HCT116 (cell line): ENCODE results near the gene PAX8. TPM values are rescaled to one million over a fixed set of nuclear protein-coding genes. Genes with fewer than 3 reads are reported as not detected.

ENCODE experiments used
- ATAC-seq: fragments of 200-7000 bp; cut with Tn5 transposase; 2 replicates; pipeline ENCODE4 v1.9.1; 2020; ENCODE audit warnings: mild to moderate bottlenecking, moderate library complexity
- BruUV-seq: library from RNA; stranded (reverse); fragments of 400-500 nt; replicated peaks from 2 replicates; lab custom pipeline; 2021; lab: Mats Ljungman, UMichigan
- CTCF ChIA-PET: fragments of 300-600 bp; sonication (Branson Sonifier 250); formaldehyde crosslinking; loops from one replicate; lab custom pipeline; 2021; ENCODE audit warnings: antibody characterized with exemption; lab: Charles Lee
- POLR2A ChIA-PET: fragments of 300-600, 350-600 bp; sonication (Branson Sonifier 250); formaldehyde crosslinking; loops from one replicate; lab custom pipeline; 2021; ENCODE audit warnings: antibody characterized with exemption; lab: Charles Lee
- RAD21 ChIA-PET, 2 experiments: fragments of 300-600 bp; sonication (Branson Sonifier 250); formaldehyde crosslinking; loops; one replicate each; lab custom pipeline; 2023; ENCODE audit warnings: low total read pairs in 2 of 2; ENCODE audit not compliant: uncharacterized antibody in 2 of 2, unreplicated experiment in 2 of 2, low non-redundant PET in 1 of 2; lab: Charles Lee
- DNase-seq: peaks from one replicate; pipeline ENCODE4 v3.0.0-alpha.2; 2010; ENCODE audit warnings: low read depth, low spot score
- H2AFZ ChIP-seq: fragments of 200-600 bp; shearing (Covaris generic), sonication (generic); 2 replicates; pipeline ENCODE4 v1.6.1; 2017; ENCODE audit warnings: low read depth, mixed run types, mixed read lengths, antibody characterized with exemption, low read length; ENCODE audit not compliant: poor library complexity, severe bottlenecking
- H3K27ac ChIP-seq: 2 replicates; pipeline ENCODE4 v1.5.1; 2012; ENCODE audit warnings: low read depth, low read length
- H3K27me3 ChIP-seq: fragments of 200-600 bp; sonication (generic); 2 replicates; pipeline ENCODE4 v1.6.1; 2016; ENCODE audit warnings: mixed run types, low read length, mixed read lengths; ENCODE audit not compliant: insufficient read depth
- H3K36me3 ChIP-seq, 2 experiments: fragments of 200-500 bp in 1 of 2; fragments of 200-600 bp in 1 of 2; sonication (Bioruptor generic) in 1 of 2; sonication (generic) in 1 of 2; 2 replicates each; pipeline versions ENCODE4 v1.5.1 to v1.6.1; 2014 to 2016; ENCODE audit warnings: low read length in 2 of 2, inconsistent platforms in 1 of 2, mixed read lengths in 1 of 2, mixed run types in 1 of 2; ENCODE audit not compliant: insufficient read depth in 2 of 2, control insufficient read depth in 1 of 2
- H3K4me1 ChIP-seq, 2 experiments: fragments of 200-600 bp in 1 of 2; sonication (generic) in 1 of 2; 2 replicates each; pipeline versions ENCODE4 v1.5.1 to v1.6.1; 2012 to 2017; ENCODE audit warnings: low read length in 2 of 2, inconsistent platforms in 1 of 2, mild to moderate bottlenecking in 1 of 2, mixed read lengths in 1 of 2, mixed run types in 1 of 2, moderate library complexity in 1 of 2; ENCODE audit not compliant: insufficient read depth in 2 of 2, control insufficient read depth in 1 of 2
- H3K4me2 ChIP-seq: fragments of 200-600 bp; sonication (generic); 2 replicates; pipeline ENCODE4 v1.6.1; 2017; ENCODE audit warnings: mixed run types, low read length, mixed read lengths
- H3K4me3 ChIP-seq, 2 experiments: fragments of 200-600 bp in 1 of 2; sonication (generic) in 1 of 2; replicated peaks in 1 of 2; 2 replicates each; pipeline ENCODE4 v1.5.1; 2011 to 2016; ENCODE audit warnings: low read length in 2 of 2, control low read depth in 1 of 2, low read depth in 1 of 2, mild to moderate bottlenecking in 1 of 2, mixed read lengths in 1 of 2, mixed run types in 1 of 2
- H3K79me2 ChIP-seq: fragments of 200-600 bp; sonication (generic); 2 replicates; pipeline ENCODE4 v1.6.1; 2017; ENCODE audit warnings: mild to moderate bottlenecking, mixed run types, low read length, moderate library complexity, mixed read lengths; ENCODE audit not compliant: insufficient read depth
- H3K9ac ChIP-seq: fragments of 200-600 bp; sonication (generic); 2 replicates; pipeline ENCODE4 v1.6.1; 2016; ENCODE audit warnings: low read length, mixed read lengths
- H3K9me2 ChIP-seq: fragments of 200-600 bp; sonication (generic), shearing (Covaris generic); 2 replicates; pipeline ENCODE4 v1.6.1; 2017; ENCODE audit warnings: mixed run types, mild to moderate bottlenecking, moderate library complexity; ENCODE audit not compliant: insufficient read depth
- H3K9me3 ChIP-seq, 2 experiments: fragments of 200-500 bp in 1 of 2; fragments of 200-600 bp in 1 of 2; sonication (Bioruptor generic) in 1 of 2; sonication (generic) in 1 of 2; 2 replicates each; pipeline ENCODE4 v1.6.1; 2014 to 2017; ENCODE audit warnings: low read length in 2 of 2, mixed read lengths in 2 of 2, inconsistent platforms in 1 of 2, low read depth in 1 of 2, mild to moderate bottlenecking in 1 of 2, mixed run types in 1 of 2, moderate library complexity in 1 of 2; ENCODE audit not compliant: control insufficient read depth in 1 of 2, insufficient read depth in 1 of 2
- H4K20me1 ChIP-seq: fragments of 200-600 bp; sonication (generic), shearing (Covaris generic); 2 replicates; pipeline ENCODE4 v1.6.1; 2017; ENCODE audit warnings: mixed run types, mild to moderate bottlenecking, moderate library complexity; ENCODE audit not compliant: insufficient read depth
- ATF3 ChIP-seq: IDR thresholded peaks from 2 replicates; pipeline ENCODE4 v1.6.1; 2012
- CBX3 ChIP-seq: IDR thresholded peaks from 2 replicates; pipeline ENCODE4 v1.6.1; 2012; ENCODE audit warnings: low read depth
- CEBPB ChIP-seq: IDR thresholded peaks from 2 replicates; pipeline ENCODE4 v1.6.1; 2012; ENCODE audit warnings: low read depth
- CTCF ChIP-seq, 3 experiments: fragments of 200-600 bp in 1 of 3; sonication (generic) in 1 of 3; IDR thresholded peaks in 2 of 3; conservative IDR thresholded peaks in 1 of 3; 2 replicates each; pipeline ENCODE4 v1.5.1; 2012 to 2017; ENCODE audit warnings: low read depth in 2 of 3, low read length in 2 of 3, antibody characterized with exemption in 1 of 3, borderline replicate concordance in 1 of 3, control low read depth in 1 of 3, mild to moderate bottlenecking in 1 of 3, mixed read lengths in 1 of 3, mixed run types in 1 of 3, moderate library complexity in 1 of 3; ENCODE audit not compliant: insufficient read depth in 1 of 3
- EGR1 ChIP-seq: IDR thresholded peaks from 2 replicates; pipeline ENCODE4 v1.6.1; 2012; ENCODE audit warnings: low read depth
- ELF1 ChIP-seq: IDR thresholded peaks from 2 replicates; pipeline ENCODE4 v1.6.1; 2012; ENCODE audit warnings: low read depth, borderline replicate concordance
- EZH2 ChIP-seq: fragments of 200-600 bp; sonication (generic); IDR thresholded peaks from 2 replicates; pipeline ENCODE4 v1.6.1; 2017; ENCODE audit warnings: antibody characterized with exemption, mixed run types
- EZH2phosphoT487 ChIP-seq: fragments of 200-600 bp; IDR thresholded peaks from 2 replicates; pipeline ENCODE4 v1.6.1; 2018; ENCODE audit warnings: antibody characterized with exemption, borderline replicate concordance
- FOSL1 ChIP-seq: IDR thresholded peaks from 2 replicates; pipeline ENCODE4 v1.6.1; 2012; ENCODE audit warnings: low read depth
- JUND ChIP-seq: IDR thresholded peaks from 2 replicates; pipeline ENCODE4 v1.6.1; 2012
- POLR2A ChIP-seq: IDR thresholded peaks from 2 replicates; pipeline ENCODE4 v1.7.0; 2011; ENCODE audit warnings: borderline replicate concordance; ENCODE audit not compliant: insufficient read depth, insufficient read length; ENCODE audit errors: extremely low read depth
- POLR2AphosphoS5 ChIP-seq: IDR thresholded peaks from 2 replicates; pipeline ENCODE4 v1.6.1; 2011; ENCODE audit warnings: mild to moderate bottlenecking, low read depth, low read length, moderate library complexity
- RAD21 ChIP-seq: IDR thresholded peaks from 2 replicates; pipeline ENCODE4 v1.6.1; 2012; ENCODE audit warnings: low read depth, mild to moderate bottlenecking
- REST ChIP-seq: IDR thresholded peaks from 2 replicates; pipeline ENCODE4 v1.6.1; 2012; ENCODE audit warnings: low read depth
- SIN3A ChIP-seq: IDR thresholded peaks from 2 replicates; pipeline ENCODE4 v1.6.1; 2012; ENCODE audit warnings: low read depth
- SP1 ChIP-seq: IDR thresholded peaks from 2 replicates; pipeline ENCODE4 v1.6.1; 2012; ENCODE audit warnings: low read depth
- TCF7L2 ChIP-seq: IDR thresholded peaks from 2 replicates; pipeline ENCODE4 v1.7.0; 2011; ENCODE audit warnings: borderline replicate concordance, inconsistent platforms; ENCODE audit not compliant: insufficient read depth, insufficient read length; ENCODE audit errors: extremely low read depth
- YY1 ChIP-seq: IDR thresholded peaks from 2 replicates; pipeline ENCODE4 v1.6.1; 2011; ENCODE audit warnings: low read length, low read depth, moderate library complexity, mild to moderate bottlenecking; ENCODE audit not compliant: insufficient replicate concordance; ENCODE audit errors: extremely low read depth
- ZBTB33 ChIP-seq: IDR thresholded peaks from 2 replicates; pipeline ENCODE4 v1.6.1; 2011; ENCODE audit warnings: mild to moderate bottlenecking, low read length, moderate library complexity; ENCODE audit not compliant: insufficient replicate concordance; ENCODE audit errors: extremely low read depth
- ZFX ChIP-seq: fragments of 450-650 bp; IDR thresholded peaks from 2 replicates; pipeline ENCODE4 v1.6.1; 2017
- intact Hi-C: fragments of 100-400 bp; cut with micrococcal nuclease; formaldehyde crosslinking; loops from 2 replicates; pipeline ENCODE4 v1.10.0; 2022
- total RNA-seq: library from RNA; stranded (reverse); gene quantifications from one replicate; pipeline ENCODE4 v1.2.1, GENCODE V29; 2021; ENCODE audit not compliant: unreplicated experiment

PAX8 gene
- total RNA-seq, 1 experiment from 2014 or later: 4.4 TPM

GRCh38 chr2:113258471-113259147 is 20.1 kb downstream of the PAX8 start:
- Histone ChIP-seq H3K27me3 (no peaks in the 10 kb centered on the region), H3K9me3 (no peaks in the 10 kb centered on the region), H3K9me2 (no peaks in the 10 kb centered on the region), H2AFZ (no peak overlapping the region), H3K4me2 (no peak overlapping the region), H4K20me1 (no peaks in the 10 kb centered on the region), H3K4me1 (no peaks in the 10 kb centered on the region; a peak in 1 of 4 replicates), H3K4me3 (no peak overlapping the region), H3K9ac (no peak overlapping the region), H3K36me3 (peaks cover 10 to 11% of the 10 kb centered on the region in 2 experiments; a peak in 1 of 4 replicates), H3K27ac (no peak overlapping the region), H3K79me2 (no peaks in the 10 kb centered on the region)
- POLR2A ChIA-PET: no interaction called here
- CTCF ChIA-PET: interaction anchor here (1.4 to 1.7 kb wide), 2 partner anchors 112 to 120 kb away, joined by 3 read pairs; no protein-coding TSS in a partner anchor
- RAD21 ChIA-PET: no interaction called here
- no TSS peak for BruUV-seq
- no peak for TF ChIP-seq ZBTB33
- no peak for TF ChIP-seq REST
- no peak for TF ChIP-seq EGR1
- TF ChIP-seq POLR2AphosphoS5: no peak
- TF ChIP-seq CBX3: no peak
- no peak for TF ChIP-seq EZH2phosphoT487
- no peak for TF ChIP-seq POLR2A
- no peak for TF ChIP-seq ELF1
- no peak for TF ChIP-seq TCF7L2
- no peak for TF ChIP-seq YY1
- no peak for TF ChIP-seq FOSL1
- TF ChIP-seq RAD21: no peak
- TF ChIP-seq CTCF (IDR thresholded peaks at IDR 0.05 in 2 of 3, conservative IDR thresholded peaks at IDR 0.05 in 1 of 3; ENCODE audit: borderline replicate concordance in 1 of 3, insufficient read depth in 1 of 3, low read depth in 2 of 3, low read length in 2 of 3): no peak
- no peak for TF ChIP-seq SP1
- no peak for TF ChIP-seq SIN3A
- no peak for TF ChIP-seq ZFX
- TF ChIP-seq CEBPB: no peak
- TF ChIP-seq EZH2: no peak
- no peak for TF ChIP-seq ATF3
- TF ChIP-seq JUND: no peak
- no peak for ATAC-seq
- intact Hi-C loops: no loop called here
- no peak for DNase-seq
